ENCODE measurements around the gene MEF2C.

Gene MEF2C

GRCh38 chr5:88887342-88887741 is 4.4 kb upstream of the MEF2C start:
- H3K4me3 ChIP-seq (ENCODE audit: low read length), result no peak overlapping the region
- no peak for DNase-seq (ENCODE audit: low read depth)

DNA sequence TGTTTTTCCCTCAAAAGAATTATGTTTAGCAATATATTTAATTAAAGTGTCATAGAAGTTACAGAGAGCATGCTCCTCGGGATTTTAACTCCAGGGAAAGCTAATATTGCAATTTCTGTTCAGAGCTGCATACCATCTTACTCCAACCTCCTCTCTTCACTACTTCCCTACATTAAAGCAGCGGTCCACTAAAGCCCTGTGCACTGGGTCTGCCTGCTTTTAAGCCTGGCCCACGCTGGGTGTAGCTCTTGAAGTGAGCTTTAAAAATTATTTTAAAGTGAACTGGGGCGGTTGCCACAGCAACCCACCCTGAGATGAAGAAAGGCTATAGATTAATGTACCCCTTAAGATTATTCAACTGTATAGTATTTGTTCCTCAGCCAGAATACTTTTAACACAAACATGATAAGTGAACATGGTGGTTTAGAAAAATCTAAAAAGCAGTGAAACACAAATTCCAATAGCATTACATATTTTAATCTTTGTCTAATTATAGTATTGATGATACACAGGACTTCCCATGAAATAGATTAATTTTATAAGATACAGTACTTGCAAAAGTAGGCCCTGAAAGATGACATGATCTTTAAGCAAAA is 3.9 kb upstream of the MEF2C start:
- H3K4me3 ChIP-seq (ENCODE audit: low read length), result no peak overlapping the region
- no peak for DNase-seq (ENCODE audit: low read depth)
- TF ChIP-seq, protein P1, sequence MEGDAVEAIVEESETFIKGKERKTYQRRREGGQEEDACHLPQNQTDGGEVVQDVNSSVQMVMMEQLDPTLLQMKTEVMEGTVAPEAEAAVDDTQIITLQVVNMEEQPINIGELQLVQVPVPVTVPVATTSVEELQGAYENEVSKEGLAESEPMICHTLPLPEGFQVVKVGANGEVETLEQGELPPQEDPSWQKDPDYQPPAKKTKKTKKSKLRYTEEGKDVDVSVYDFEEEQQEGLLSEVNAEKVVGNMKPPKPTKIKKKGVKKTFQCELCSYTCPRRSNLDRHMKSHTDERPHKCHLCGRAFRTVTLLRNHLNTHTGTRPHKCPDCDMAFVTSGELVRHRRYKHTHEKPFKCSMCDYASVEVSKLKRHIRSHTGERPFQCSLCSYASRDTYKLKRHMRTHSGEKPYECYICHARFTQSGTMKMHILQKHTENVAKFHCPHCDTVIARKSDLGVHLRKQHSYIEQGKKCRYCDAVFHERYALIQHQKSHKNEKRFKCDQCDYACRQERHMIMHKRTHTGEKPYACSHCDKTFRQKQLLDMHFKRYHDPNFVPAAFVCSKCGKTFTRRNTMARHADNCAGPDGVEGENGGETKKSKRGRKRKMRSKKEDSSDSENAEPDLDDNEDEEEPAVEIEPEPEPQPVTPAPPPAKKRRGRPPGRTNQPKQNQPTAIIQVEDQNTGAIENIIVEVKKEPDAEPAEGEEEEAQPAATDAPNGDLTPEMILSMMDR (IDR thresholded peaks at IDR 0.05; ENCODE audit: insufficient read depth, low read depth, low read length, missing control alignments), result no peak

More at GRCh38 chr5:88887342-88887741, 4.4 kb upstream of the MEF2C start:
- TF ChIP-seq, protein P1 (IDR thresholded peaks at IDR 0.05; ENCODE audit: insufficient read depth, low read depth, low read length, missing control alignments), result no peak

DNA sequence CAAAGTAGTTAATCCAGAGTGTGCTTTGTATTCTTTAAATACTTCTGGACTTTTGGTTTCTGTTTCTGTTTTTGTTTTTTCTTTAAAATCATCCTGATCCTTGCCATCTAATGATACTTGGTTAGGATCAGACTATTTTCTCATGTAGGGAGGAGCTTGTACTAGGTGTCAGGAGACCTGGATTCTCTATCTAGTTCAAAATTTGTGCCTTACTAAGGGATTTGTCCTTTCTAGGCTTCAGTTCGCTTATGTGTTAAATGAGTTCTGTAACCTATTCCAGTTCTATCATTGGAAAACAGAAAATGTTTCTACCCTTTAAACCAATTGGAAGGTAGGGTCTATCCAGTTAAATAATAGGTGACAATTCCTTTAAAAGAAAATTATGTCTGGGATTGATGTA is 3.3 kb upstream of the MEF2C start:
- H3K4me3 ChIP-seq (ENCODE audit: low read length), result no peak overlapping the region
- TF ChIP-seq, protein P1 (IDR thresholded peaks at IDR 0.05; ENCODE audit: insufficient read depth, low read depth, low read length, missing control alignments), result no peak
- DNase-seq (ENCODE audit: low read depth), result no peak

DNA sequence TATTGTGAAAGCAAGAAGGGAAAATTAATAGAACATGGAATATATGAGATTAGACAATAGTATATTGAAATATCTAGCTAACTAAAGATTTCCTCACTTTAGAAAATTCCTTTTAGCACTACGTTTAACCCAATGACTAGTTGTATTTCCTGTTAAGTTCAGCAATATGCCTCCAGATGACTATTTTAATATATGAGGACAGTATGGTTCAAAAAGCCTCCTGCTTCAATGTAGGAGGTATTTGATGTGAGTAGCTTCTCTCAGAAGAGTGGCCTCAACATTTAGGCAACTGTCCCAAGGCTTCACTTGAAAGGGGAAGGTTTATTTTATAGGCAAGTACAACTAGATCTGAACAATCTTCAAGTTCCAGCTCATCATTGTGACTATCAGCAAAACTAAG is 2.0 kb upstream of the MEF2C start:
- no peak overlapping the region for H3K4me3 ChIP-seq (ENCODE audit: low read length)
- no peak for DNase-seq (ENCODE audit: low read depth)
- TF ChIP-seq, protein P1 (IDR thresholded peaks at IDR 0.05; ENCODE audit: insufficient read depth, low read depth, low read length, missing control alignments), result no peak

DNA sequence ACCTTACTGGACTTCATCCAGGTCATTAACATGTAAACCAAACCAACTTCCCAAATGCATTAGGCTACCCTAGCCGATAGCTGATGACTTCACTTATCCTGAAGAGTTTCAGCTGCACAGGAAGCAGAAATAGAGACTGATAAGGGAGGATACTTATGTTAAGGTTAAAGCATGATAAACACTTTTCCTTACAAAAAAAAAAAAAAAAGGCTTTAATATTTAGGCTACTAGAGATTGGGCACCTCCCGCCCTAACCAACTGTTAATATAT is 1.6 kb upstream of the MEF2C start:
- TF ChIP-seq, protein P1 (IDR thresholded peaks at IDR 0.05; ENCODE audit: insufficient read depth, low read depth, low read length, missing control alignments), result no peak
- no peak for DNase-seq (ENCODE audit: low read depth)
- peak overlapping the region; percentile 55 for H3K4me3 ChIP-seq (ENCODE audit: low read length)

DNA sequence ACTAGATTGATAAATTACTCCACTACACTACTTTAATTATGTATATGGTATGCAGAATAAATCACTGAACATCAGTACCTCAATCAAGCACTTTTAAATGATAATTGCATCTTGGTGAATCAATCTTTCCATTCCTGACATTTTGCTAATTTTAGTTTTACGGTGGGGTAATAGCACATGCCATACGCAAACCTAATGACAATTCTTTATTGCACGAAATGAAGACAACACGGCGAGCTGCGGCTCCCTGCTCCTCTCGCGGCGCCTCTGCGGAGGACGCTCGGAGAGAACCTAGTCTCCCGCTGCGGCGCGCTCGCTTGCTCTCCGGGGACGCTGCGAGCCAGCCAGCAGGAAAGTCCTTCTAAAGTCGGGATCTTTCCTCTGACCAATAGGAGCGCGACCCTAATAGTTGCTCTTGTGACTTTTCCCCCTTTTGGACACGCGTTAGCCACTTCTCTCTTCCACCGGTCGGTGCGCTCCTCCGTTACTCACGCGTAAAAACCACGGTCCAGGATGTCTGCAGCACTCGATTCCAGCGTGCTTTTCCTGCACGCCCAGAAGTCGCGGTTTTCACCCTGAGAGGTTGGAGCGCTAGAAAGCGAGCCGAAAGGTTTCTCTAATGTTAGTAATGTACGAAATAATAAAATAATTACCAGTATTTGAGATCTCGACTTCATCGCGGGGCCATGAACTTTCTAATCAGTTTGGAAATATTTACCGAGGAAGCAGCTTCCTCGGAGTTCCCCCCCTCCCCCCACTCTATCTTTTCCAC is 1.0 kb upstream of the MEF2C start:
- DNase-seq (ENCODE audit: low read depth), result peak; percentile 51
- TF ChIP-seq, protein P1 (IDR thresholded peaks at IDR 0.05; ENCODE audit: insufficient read depth, low read depth, low read length, missing control alignments), result no peak
- H3K4me3 ChIP-seq (ENCODE audit: low read length), result peak overlapping the region; percentile 55

Measured in epithelial cell of esophagus (primary cell).